HG03460 (cell line): ENCODE measurements around the gene IMPA2.
"Not testable (repeated sequence)": the region's sequence is repeated elsewhere in the genome, so short reads cannot be mapped to it uniquely, and the experiment has no call there.

ENCODE experiments used
- ATAC-seq: cut with Tn5 transposase; IDR thresholded peaks from one replicate; pipeline ENCODE4 v1.9.1; 2021; ENCODE audit not compliant: unreplicated experiment

The IMPA2 gene

DNA sequence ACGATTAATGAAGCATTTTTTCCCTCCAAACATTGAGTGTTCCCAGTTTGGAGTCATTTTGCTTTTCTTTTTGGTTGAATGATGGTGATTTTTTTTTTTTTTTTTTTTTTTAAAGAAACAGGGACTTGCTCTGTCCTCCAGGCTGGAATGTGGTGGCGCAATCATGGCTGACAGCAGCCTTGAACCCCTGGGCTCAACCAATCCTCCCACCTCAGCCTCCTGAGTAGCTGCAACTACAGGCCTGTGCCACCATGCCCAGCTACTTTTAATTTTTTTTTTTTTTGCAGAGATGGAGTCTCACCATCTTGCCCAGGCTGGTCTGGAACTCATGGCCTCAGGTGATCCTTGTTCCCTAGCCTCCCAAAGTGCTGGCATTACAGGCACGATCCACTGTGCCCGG is 46.2 kb downstream of the IMPA2 start:
- no peak for ATAC-seq

DNA sequence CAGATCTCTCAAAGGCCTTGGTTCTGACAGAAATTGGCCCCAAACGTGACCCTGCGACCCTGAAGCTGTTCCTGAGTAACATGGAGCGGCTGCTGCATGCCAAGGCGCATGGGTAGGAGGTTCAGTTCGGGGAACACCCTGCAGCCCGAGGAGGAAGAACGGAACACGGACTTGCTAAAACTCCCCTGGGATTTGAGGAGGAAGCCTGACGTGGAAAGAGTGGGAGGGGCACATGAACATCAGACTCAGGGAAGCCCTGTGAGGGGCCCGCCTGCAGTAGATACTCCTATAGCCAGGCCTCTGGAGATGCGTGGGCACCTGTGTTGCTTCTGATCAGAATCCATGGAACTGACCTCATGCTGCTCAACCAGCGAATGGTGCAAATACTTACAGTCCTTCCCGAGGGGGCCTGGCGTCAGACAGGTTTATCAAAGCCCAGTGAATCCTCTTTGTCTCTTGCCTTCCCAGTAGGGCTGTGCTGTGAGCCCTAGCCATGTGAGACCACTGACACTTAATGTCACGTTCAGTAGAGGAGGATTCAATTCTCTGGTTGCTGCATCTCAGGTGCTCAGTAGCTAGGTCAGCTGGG is 46.8 kb downstream of the IMPA2 start:
- ATAC-seq, result no peak

DNA sequence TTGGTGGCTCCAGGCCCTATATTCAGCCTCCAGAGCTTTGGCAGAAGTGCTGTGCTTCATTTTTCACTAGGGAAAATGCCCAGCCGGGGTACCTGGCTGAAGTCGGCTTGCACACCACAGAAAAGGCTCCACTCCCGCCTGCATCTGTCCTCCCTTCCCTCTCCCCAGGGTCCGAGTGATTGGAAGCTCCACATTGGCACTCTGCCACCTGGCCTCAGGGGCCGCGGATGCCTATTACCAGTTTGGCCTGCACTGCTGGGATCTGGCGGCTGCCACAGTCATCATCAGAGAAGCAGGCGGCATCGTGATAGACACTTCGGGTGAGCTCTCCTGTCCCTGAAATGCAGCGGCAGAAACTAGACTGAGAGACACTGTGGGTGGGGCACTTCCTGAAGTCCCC is 47.4 kb downstream of the IMPA2 start:
- no peak for ATAC-seq

DNA sequence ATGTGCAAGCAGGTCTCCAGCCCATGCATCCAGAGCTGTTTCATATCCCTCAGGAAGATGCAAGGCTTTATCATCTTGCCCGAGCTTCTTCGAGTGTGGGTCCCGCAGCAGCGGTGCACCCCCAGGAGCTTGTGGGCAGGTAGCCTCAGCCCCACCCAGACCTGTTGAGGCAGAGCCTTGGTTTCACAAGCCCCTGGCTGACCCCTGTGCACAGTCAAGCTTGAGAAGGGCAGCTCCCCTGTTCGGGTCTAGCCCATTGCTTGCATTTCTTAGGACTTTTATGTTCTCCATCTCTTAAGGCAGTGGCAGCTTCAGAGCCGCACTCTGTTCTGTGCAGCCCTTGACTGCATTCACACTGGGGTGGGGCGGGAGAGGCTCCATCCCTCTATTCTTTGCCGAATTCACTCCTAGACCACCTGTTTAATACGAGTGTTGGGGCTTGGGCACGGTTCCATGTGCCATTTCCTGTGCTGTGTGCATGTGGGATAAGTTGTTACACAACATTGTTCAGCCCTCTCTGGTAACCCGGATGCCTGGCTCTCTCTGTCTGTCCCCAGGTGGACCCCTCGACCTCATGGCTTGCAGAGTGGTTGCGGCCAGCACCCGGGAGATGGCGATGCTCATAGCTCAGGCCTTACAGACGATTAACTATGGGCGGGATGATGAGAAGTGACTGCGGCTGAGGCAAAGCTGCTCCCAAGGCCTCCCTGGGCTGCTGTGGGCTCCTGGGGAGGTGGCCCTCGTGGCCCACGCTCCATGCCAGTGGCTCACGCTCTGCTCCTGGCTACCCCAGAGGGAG is 48.7 kb downstream of the IMPA2 start:
- no peak for ATAC-seq

DNA sequence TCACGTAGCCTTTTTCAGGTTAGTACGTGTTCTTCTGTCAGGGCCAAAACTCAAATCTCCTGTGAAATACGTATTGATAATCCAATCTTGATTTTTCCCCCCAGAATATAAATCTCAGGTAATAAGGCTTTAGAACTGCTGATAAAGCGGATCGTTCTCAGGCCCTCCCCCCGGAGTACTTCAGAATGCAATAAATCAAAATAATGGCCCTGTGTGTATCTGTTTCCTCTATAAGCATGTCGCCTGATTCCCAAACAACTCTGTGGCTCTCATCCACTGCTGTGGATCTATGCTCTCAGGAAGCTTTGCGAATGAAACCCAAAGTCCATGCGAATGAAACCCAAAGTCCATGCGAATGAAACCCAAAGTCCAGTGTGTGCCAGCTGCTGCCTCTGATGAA is 49.4 kb downstream of the IMPA2 start:
- ATAC-seq, result no peak

DNA sequence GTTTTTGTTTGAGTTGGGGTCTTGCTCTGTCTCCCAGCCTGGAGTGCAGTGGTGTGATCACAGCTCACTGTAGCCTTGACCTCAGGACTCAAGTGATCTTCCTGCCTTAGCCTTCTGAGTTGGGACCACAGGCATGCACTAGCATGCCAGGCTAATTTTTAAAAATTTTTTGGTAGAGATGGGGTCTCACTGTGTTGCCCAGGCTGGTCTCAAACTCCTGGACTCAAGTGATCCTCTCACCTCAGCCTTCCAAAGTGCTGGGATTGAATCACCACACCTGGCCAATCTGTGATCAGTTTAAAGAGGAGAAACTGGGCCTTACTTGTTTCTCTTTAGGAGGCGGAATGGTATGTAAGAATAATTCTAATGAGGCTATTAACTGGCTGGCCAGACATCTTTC is 49.9 kb downstream of the IMPA2 start:
- no peak for ATAC-seq

DNA sequence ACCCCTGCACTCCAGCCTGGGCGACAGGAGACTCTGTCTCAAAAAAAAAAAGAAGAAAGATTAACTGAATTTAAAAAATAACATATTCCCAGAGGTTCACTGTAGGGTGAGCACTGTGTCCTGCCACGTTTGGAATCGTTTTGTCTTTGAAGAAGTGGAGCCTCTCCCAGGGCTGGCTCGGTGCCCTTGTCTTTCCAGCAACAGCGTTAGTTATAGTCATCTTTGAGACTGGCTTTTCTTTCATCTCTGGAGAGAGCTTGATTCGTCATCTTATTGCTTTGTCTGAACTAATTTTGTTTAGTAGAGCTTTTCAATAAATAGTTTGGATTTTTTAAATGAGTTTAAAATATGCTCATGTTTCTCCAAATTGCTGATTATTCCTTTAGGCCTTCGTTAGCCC is 50.5 kb downstream of the IMPA2 start:
- no peak for ATAC-seq

DNA sequence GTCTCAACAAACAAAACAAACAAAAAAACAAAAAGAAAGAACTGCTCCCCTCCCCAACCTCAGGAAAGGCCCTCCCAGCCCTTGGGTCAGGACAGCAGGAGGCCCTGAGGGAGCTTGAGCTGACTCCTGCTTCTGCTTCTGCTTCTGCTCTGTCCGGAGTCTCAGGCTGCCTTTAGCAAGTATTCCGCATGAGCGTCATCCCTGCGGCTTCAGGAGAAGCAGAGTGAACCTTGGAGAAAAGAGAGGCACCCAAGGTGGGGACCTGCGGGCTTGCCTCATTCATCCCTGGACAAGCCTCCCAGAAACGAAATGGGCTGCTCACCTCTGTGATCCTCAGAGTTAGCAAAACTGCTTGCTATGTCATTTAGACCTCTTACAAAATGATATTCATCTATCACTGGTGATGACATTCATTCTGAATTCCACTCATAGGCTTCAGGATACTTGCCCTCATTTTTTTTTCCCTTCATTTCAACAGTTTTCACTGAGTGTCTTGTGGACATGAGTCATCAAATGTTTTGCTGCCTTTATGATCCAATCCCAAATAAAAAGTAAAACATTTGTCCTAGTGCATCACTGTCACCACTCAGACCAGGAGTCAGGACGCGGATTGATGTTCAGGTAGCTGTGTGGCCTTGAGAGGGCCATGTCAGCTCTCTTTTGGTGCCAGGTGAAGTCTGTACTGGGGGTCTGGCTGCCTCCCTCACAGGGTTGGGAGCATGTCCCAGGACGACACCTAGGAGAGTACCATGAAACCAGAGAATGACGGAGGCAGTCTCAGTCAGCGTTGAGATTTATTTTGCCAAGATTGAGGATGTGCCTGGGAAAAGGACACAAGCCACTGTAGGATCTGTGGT is 51.7 kb downstream of the IMPA2 start:
- no peak for ATAC-seq

DNA sequence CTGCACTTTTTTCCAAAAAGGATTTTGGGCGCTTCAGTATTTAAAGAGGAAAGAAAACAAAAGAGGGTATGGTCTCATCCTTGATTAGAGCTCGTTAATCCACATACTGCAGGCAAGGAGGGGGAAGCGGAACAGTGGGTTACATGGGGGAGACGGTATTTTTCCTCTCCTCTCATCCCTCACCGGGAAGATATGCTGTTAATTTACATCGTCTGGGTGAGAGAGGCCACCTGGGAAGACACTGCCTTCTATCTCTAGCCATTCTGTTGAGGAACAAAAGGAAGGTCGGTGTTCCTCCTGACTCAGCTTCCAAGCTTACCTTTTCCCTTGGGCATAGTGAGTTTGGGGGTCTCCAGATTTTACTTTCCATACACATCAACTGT is 52.3 kb downstream of the IMPA2 start:
- no peak for ATAC-seq

DNA sequence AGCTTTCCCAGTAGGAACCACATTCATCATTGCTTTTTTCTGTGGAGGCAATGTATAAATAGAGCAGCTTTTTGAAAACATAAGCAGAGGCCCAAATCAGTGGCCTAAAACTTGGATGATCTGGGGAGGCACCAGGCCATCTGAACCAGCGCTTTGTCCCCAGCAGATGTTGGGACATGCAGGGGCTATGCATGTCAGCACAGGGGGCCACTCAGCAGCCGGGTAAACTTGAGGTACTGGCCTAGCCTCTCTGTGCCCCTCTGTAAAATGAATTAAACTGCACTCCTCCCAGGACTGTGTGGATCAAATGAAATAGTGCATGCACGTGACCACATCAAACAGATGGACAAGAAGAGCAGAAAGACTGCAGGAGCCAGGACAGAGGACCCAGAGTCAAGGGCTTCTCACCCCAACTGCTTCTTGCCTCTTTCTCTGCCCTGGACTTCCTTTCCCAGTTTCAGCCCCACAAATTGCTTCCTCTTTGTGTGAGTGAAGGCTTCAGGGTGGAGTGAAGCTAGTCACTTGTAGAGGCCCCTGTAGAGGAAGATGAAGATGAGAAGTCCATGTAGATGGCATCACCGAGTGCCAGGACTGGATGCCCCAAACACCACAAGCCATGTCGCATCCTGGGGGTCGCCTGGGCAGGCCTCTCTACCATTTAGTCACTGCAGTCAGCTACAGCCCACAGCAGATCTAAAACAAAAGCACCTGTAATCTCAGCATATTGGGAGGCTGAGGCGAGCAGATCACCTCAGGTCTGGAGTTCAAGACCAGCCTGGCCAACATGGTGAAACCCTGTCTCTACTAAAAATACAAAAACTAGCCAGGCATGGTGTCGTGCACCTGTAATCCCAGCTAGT is 53.2 kb downstream of the IMPA2 start:
- ATAC-seq, result no peak

DNA sequence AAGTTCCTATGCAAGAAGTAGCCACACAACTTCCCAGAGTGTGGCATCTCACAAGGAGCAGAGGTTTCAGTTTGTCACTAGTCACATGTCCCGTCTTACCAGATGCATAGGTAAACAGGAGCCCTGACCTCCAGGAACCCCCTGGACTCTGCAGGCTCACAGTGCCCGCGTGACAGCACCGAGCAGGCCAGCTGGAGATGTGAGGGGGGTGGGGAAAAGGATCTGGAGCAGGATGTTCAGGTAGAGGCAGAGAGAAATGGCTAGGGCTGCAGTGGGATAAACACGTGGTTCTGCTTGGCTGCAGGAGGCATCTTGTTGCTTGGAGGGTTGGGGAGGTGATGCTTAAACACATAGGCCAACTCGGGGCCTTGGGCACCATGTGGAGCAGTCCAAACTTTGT is 54.2 kb downstream of the IMPA2 start:
- ATAC-seq, result no peak

DNA sequence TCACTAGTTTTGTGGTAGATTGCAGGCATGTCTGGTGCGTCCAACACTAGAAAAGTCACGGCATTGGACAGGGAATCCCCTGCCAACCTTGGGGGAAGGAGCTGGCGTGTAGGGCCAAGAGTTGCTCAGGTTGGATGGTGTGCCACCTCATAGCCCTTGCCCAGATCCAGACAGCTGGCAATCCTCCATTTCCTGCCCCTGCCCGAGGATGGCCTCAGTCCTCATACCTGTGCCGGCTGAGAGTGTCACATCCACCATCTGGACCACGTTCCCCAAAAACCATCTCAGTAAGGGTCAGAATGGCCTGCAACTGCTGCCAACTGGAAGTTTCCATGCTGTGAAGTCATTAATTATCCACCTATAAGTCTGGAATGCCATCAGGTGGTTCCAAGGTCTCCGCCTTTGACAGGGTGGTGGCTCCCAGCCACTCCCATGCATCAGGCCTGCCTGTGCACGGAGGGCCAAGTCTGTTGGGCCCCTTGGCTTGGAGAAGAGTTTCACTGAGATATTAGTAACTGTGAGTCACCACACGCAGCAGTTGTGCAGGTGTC is 55.0 kb downstream of the IMPA2 start:
- no peak for ATAC-seq

DNA sequence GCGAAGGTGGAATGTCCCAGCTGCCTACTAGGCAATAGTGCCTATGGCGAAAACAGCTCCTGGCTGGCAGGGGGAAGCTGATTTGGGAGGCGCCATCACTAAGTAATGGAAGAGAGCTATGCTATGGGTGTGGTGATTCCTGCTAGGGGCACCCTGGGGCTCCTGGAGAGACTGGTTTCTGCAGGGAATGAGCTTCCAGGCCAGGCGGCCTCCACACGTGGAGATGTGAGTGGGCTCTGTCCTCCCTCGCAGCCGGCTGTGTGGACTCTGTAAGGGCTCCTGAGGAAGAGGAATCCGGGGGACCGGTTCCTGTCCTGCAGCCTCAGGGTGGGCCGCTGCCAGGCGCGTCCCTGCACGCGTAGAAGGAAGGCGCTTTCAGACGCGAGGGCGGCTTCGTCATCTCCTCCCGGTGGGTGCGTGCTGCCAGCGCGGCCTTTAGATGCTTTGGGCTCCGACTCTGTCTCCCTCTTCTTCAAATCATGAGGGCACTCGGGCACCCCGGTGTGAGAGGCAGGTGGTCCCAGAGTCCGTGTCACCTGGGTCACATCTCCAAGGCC is 56.9 kb downstream of the IMPA2 start:
- no peak for ATAC-seq

DNA sequence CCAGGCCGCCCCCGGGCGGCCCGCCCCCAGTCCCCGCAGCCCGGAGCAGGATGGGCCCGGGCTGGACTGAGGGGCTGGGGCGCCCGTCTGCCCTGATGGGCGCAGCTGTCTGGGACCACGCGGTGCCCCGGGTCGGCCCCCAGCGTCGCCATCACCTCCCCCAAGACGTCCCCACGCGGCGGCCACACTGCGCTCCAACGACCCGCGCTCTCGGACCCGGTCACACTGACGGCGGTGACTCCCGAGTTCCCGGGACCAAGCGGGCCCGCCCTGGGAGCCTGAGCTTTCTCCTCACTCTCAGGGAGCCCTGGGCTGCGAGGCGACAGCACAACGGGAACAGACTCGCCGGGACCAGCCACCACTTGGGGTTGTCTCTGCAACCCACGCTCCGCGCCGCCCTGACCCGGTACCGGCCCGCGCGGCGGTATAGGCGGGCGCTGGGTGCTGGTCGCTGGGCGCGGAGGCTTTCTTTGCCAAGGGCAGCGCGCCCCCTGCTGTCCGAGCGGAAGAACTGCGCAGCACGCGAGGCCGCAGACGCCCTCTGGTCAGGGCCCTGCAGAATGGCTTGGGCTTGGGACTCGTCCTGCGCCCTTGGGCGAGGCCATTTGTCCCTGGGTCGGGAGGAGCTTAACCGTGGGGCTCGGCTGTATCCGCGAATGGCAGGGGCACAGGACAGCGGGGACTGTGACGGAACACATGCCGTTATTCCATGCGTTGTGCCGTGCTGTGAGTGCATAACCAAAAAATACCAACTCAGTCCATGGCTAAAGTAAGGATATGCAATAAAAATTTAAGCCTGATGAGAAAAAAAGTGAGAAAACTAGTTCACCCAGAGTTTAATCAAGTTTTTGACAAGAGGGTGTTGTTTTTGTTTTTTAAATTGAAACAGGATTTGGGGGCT is 57.6 kb downstream of the IMPA2 start:
- peak; percentile 81 for ATAC-seq

DNA sequence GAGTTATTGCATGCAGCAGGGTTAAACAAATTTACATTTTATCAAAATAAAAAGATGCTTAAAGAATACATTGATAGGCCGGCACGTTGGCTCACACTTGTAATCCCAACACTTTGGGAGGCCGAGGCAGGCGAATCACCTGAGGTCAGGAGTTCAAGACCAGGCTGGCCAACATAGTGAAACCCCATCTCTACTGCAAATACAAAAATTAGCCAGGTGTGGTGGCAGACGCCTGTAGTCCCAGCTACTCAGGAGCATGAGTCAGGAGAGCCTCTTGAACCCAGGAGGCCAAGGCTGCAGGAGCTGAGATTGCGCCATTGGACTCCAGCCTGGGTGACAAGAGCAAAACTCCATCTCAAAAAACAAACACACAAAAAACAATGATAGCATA is 58.2 kb downstream of the IMPA2 start:
- not testable (repeated sequence) for ATAC-seq

DNA sequence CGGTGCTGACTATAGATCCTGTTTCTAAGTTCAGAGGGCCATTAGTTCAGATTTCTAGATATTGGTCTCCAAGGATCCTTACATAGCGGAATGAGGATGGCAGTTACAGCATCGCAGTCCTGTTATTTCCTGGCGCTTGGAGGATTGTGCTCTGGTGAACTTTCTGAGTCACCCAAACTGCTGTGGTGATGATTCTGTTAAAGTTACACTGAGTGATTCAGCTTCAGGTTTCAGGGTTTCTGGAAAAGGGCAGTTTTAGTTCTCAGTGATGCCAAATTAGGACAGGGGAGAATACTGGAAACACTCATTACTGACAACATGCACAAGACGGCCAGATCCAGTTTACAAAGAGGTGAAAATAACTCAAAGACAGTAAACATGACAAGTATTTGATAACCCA is 60.3 kb downstream of the IMPA2 start:
- ATAC-seq, result peak; percentile 40

DNA sequence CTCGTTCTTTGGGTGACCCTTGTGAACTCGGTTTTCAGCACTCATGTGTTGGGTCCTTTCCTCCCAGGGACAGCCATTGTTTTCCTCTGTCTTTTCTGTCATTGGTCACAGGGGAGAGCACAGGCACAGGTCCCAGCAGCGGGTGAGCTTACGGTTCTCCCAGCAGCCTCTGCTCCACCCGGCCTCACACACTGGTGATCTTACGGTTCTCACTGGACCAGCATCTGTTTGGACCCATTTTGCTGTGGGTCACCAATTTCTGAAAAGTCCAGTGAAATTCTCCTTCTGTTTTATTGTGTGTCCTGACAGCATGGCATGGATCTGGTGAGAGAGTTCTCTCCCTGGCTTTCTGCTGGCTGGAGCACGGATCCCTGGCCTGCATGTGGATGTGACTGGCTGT is 62.5 kb downstream of the IMPA2 start:
- ATAC-seq, result no peak

DNA sequence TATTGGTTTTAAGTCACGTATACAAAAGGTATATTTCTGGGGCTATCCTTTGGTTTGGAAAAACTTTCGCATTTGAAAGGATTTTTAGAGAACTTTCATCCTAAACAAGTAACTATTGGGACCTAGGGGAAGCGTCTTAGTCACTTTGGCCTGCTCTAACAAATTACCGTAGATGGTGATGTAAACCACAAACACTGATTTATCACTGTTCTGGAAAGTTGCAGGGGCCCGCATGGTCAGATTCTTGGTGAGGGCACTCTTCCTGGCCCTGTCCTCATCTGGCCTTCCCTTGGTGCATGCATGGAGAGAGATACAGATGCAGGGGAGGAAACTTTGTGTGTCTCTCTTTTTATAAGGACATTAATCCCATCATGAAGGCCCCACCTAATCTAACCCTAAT is 63.3 kb downstream of the IMPA2 start:
- no peak for ATAC-seq

DNA sequence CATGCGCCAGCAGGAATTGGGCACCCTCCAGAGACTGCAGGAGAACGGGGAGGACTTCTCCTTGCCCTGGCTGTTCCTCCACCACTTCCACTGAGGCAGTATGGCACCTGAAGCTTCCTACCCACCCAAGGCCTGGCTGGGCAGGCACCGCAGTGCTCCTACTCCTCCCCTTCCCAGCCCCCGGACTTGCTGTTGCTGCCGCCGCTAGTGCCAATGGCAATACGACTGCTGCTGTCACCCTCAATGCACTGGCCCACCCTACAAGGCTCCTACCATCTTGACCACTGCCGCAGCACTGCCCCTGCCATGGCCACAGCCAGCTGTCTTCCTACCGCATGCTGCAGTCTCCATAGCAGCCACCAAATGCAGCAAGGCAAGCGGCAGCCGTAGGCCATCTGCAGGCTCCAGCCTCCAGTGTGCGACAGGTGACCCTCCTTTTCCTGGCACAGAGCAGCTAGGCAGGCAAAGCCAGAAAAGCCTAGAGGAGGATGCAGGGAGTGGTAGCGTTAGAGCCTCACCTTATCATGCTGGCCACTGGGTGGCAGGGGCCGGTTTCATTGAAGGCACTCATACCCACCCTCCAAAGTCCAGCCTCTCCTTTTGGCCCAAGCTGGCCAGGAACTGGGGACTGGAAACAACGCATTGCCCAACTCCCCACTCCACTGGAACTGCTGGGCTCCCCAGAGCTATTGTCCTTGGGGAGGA is 64.9 kb downstream of the IMPA2 start:
- ATAC-seq, result no peak
